Keratinocyte (primary cell): Measurements from ENCODE around the gene ERGIC1. TPM values are rescaled to one million over a fixed set of nuclear protein-coding genes. Genes with fewer than 3 reads are reported as not detected.

ENCODE experiments used
- DNase-seq: peaks from one replicate; pipeline ENCODE4 v3.0.0-alpha.2; 2011; ENCODE audit warnings: low read depth, missing footprints, low spot score
- FAIRE-seq: peaks from 2 replicates; lab custom pipeline; 2011; peaks lifted over from hg19 to GRCh38; lab: Jason Lieb, UNC
- H2AFZ ChIP-seq: 2 replicates; pipeline ENCODE4 v1.6.0; 2012; ENCODE audit warnings: low read length, control low read depth, inconsistent platforms; ENCODE audit not compliant: control insufficient read depth
- H3K27ac ChIP-seq: 2 replicates; pipeline ENCODE4 v1.5.1; 2011; ENCODE audit warnings: low read length; ENCODE audit not compliant: control insufficient read depth, insufficient read depth
- H3K27me3 ChIP-seq: 3 replicates; pipeline ENCODE4 v1.6.0; 2011; ENCODE audit warnings: low read length; ENCODE audit not compliant: control insufficient read depth, insufficient read depth; ENCODE audit errors: extremely low read depth
- H3K36me3 ChIP-seq, 2 experiments: 2 replicates in 1 of 2; 3 replicates in 1 of 2; pipeline ENCODE4 v1.5.1; 2011; ENCODE audit warnings: low read length in 2 of 2, mild to moderate bottlenecking in 1 of 2; ENCODE audit not compliant: control insufficient read depth in 2 of 2, insufficient read depth in 2 of 2; ENCODE audit errors: extremely low read depth in 1 of 2
- H3K4me1 ChIP-seq: 3 replicates; pipeline ENCODE4 v1.5.1; 2011; ENCODE audit warnings: low read length; ENCODE audit not compliant: control insufficient read depth, insufficient read depth; ENCODE audit errors: extremely low read depth
- H3K4me2 ChIP-seq: 3 replicates; pipeline ENCODE4 v1.6.0; 2011; ENCODE audit warnings: low read depth, low read length; ENCODE audit not compliant: control insufficient read depth, insufficient read depth; ENCODE audit errors: extremely low read depth
- H3K4me3 ChIP-seq, 3 experiments: fragments of 200-600 bp in 1 of 3; sonication (generic) in 1 of 3; 2 replicates in 2 of 3; 3 replicates in 1 of 3; pipeline ENCODE4 v1.5.1; 2011 to 2016; ENCODE audit warnings: low read length in 3 of 3, mild to moderate bottlenecking in 3 of 3, control low read depth in 2 of 3, inconsistent platforms in 1 of 3, low read depth in 1 of 3, mixed read lengths in 1 of 3, mixed run types in 1 of 3, moderate library complexity in 1 of 3; ENCODE audit not compliant: control insufficient read depth in 2 of 3, insufficient read depth in 2 of 3; ENCODE audit errors: extremely low read depth in 1 of 3
- H3K79me2 ChIP-seq: 2 replicates; pipeline ENCODE4 v1.6.0; 2012; ENCODE audit warnings: low read length; ENCODE audit not compliant: control insufficient read depth, insufficient read depth
- H3K9ac ChIP-seq: 3 replicates; pipeline ENCODE4 v1.6.0; 2011; ENCODE audit warnings: low read length; ENCODE audit not compliant: control insufficient read depth, insufficient read depth; ENCODE audit errors: extremely low read depth
- H3K9me1 ChIP-seq: 3 replicates; pipeline ENCODE4 v1.6.0; 2011; ENCODE audit warnings: low read length; ENCODE audit not compliant: control insufficient read depth, insufficient read depth; ENCODE audit errors: extremely low read depth
- H3K9me3 ChIP-seq: 2 replicates; pipeline ENCODE4 v1.5.1; 2012; ENCODE audit warnings: low read depth, low read length; ENCODE audit not compliant: control insufficient read depth
- H4K20me1 ChIP-seq: 3 replicates; pipeline ENCODE4 v1.6.0; 2011; ENCODE audit warnings: low read length; ENCODE audit not compliant: control insufficient read depth, insufficient read depth; ENCODE audit errors: extremely low read depth
- EZH2 ChIP-seq: IDR thresholded peaks from one replicate; pipeline ENCODE4 v1.6.1; 2012; ENCODE audit warnings: inconsistent platforms, mild to moderate bottlenecking, low read length, moderate library complexity
- dilution Hi-C: fragments of 300-500 bp; cut with MboI; formaldehyde crosslinking; loops from one replicate; pipeline ENCODE4 v1.7.0; 2020; ENCODE audit warnings: low sequenced_read_pairs; ENCODE audit not compliant: extremely low pct_ligation_motif_present
- polyA plus RNA-seq, 5 experiments: library from polyadenylated mRNA; depleted of rRNA in 3 of 5; stranded (reverse) in 3 of 5; stranded (forward) in 1 of 5; unstranded in 1 of 5; fragments of >200 nt; gene quantifications; 1 replicate in 1 of 5; 2 replicates in 3 of 5; 3 replicates in 1 of 5; pipeline versions ENCODE4 v1.2.1 to v1.2.3, GENCODE V29; 2011 to 2012; ENCODE audit warnings: missing spikeins in 2 of 5, low read depth in 1 of 5, low replicate concordance in 1 of 5
- TF ChIP-seq, protein P1 (sequence below), 3 experiments: IDR thresholded peaks in 1 of 3; conservative IDR thresholded peaks in 1 of 3; optimal IDR thresholded peaks in 1 of 3; 2 replicates in 2 of 3; 3 replicates in 1 of 3; pipeline versions ENCODE3 to v1.5.1; 2011; ENCODE audit warnings: low read length in 3 of 3, mild to moderate bottlenecking in 3 of 3, moderate library complexity in 2 of 3, control low read depth in 1 of 3, inconsistent platforms in 1 of 3; ENCODE audit not compliant: insufficient read depth in 2 of 3; ENCODE audit errors: extremely low read depth in 1 of 3

The ERGIC1 gene
- polyA plus RNA-seq, 1 donor (not counting 4 experiments of a cell fraction or from before 2014, with no cell fraction given) = 93.4 TPM

DNA sequence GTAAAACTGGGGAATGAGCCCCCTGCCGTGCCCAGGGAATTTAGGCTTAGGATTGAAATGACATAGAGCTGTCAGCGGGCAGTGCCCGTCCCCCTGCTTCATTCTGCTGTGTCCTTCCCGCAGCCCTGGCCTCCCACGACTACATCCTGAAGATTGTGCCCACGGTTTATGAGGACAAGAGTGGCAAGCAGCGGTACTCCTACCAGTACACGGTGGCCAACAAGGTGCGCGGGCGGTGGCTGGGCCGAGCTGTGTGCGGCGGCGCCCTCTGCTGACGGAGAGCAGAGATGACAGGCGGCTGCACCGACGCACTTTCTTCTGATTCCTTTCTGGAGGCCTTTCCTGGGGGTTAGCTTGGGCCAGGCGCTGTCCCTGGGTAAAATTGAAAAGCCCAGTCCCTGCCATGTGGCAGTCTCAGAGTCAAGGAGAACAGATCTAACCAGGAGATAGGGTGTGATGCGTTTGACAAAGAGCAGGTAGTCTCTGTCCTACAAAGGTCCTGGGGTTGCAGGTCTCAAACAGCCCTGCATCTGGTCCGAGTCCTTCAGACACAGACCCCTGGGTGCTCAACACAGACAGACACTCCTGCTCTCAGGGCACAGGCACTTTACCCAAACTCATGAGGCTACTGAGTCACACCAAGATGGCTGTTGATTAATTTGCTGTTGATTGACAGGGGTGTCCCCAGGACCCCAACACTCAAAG is 98.4 kb downstream of the ERGIC1 start:
- H3K4me3 ChIP-seq = no peak overlapping the region
- H3K36me3 ChIP-seq = peaks cover 10 to 13% of the 10 kb centered on the region in 2 experiments
- H2AFZ ChIP-seq = no peak overlapping the region
- peaks cover 2% of the 10 kb centered on the region for H3K9me1 ChIP-seq
- no peak overlapping the region for H3K9ac ChIP-seq
- no peaks in the 10 kb centered on the region for H3K27me3 ChIP-seq
- dilution Hi-C loops = no loop called here
- DNase-seq (no peak), FAIRE-seq (peak; percentile 55)
- no peaks in the 10 kb centered on the region for H4K20me1 ChIP-seq
- no peak overlapping the region for H3K27ac ChIP-seq
- no peaks in the 10 kb centered on the region for H3K9me3 ChIP-seq
- no peaks in the 10 kb centered on the region for H3K79me2 ChIP-seq
- no peak overlapping the region for H3K4me2 ChIP-seq
- H3K4me1 ChIP-seq = peaks cover 10% of the 10 kb centered on the region
- TF ChIP-seq, protein P1, sequence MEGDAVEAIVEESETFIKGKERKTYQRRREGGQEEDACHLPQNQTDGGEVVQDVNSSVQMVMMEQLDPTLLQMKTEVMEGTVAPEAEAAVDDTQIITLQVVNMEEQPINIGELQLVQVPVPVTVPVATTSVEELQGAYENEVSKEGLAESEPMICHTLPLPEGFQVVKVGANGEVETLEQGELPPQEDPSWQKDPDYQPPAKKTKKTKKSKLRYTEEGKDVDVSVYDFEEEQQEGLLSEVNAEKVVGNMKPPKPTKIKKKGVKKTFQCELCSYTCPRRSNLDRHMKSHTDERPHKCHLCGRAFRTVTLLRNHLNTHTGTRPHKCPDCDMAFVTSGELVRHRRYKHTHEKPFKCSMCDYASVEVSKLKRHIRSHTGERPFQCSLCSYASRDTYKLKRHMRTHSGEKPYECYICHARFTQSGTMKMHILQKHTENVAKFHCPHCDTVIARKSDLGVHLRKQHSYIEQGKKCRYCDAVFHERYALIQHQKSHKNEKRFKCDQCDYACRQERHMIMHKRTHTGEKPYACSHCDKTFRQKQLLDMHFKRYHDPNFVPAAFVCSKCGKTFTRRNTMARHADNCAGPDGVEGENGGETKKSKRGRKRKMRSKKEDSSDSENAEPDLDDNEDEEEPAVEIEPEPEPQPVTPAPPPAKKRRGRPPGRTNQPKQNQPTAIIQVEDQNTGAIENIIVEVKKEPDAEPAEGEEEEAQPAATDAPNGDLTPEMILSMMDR (optimal IDR thresholded peaks at IDR 0.05 in 1 of 3, IDR thresholded peaks at IDR 0.05 in 1 of 3, conservative IDR thresholded peaks at IDR 0.05 in 1 of 3; ENCODE audit: extremely low read depth in 1 of 3, insufficient read depth in 2 of 3, low read length in 3 of 3) = peak; percentile 83 to 99 (median 96)
- no peak for TF ChIP-seq EZH2

DNA sequence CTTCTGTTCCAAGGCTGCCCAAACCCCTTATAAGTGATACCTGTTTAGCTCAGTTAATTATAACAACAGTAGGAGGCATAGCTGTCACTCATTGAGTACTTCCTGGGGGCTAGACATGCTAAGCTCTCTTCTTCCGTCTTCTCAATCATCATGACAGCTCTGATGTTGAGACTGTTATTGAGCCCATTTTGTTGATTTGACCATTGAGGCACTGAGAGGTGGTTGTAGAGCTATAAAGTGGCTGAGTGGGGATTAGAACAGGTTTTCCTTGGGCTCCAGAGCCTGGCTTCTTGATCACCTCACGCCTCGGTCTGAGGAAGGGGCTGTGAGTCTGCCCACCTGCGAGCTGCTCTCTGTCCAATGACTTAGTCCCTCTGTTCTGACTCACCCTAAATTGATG is 99.2 kb downstream of the ERGIC1 start:
- Histone ChIP-seq H3K36me3 (peaks cover 11 to 14% of the 10 kb centered on the region in 2 experiments), H2AFZ (no peak overlapping the region), H3K27me3 (no peaks in the 10 kb centered on the region), H3K4me2 (no peak overlapping the region), H3K9ac (no peak overlapping the region), H3K9me1 (peaks cover 2% of the 10 kb centered on the region), H3K9me3 (no peaks in the 10 kb centered on the region), H3K4me3 (no peak overlapping the region), H3K4me1 (peaks cover 10% of the 10 kb centered on the region), H3K27ac (no peak overlapping the region), H3K79me2 (no peaks in the 10 kb centered on the region), H4K20me1 (no peaks in the 10 kb centered on the region)
- no peak for FAIRE-seq
- dilution Hi-C loops = no loop called here
- no peak for TF ChIP-seq EZH2
- TF ChIP-seq, protein P1 (optimal IDR thresholded peaks at IDR 0.05 in 1 of 3, IDR thresholded peaks at IDR 0.05 in 1 of 3, conservative IDR thresholded peaks at IDR 0.05 in 1 of 3; ENCODE audit: extremely low read depth in 1 of 3, insufficient read depth in 2 of 3, low read length in 3 of 3) = no peak
- DNase-seq = no peak
